ENCODE measurements around the gene MAPKAP1. TPM values are rescaled to one million over a fixed set of nuclear protein-coding genes. Genes with fewer than 3 reads are reported as not detected.

The MAPKAP1 gene
- total RNA-seq, 4 donors from 2014 or later, result 54.1 to 195 (median 61.9) TPM

- intact Hi-C loops (cut with DNase I; ENCODE audit: low total_unique reads), result no loop called here
- Histone ChIP-seq H3K27ac (no peak overlapping the region), H3K4me1 (no peaks in the 10 kb centered on the region), H3K27me3 (no peaks in the 10 kb centered on the region), H3K4me3 (no peak overlapping the region), H3K9me3 (no peaks in the 10 kb centered on the region), H3K36me3 (no peaks in the 10 kb centered on the region)
- TF ChIP-seq CTCF (IDR thresholded peaks at IDR 0.05), result no peak
- TF ChIP-seq POLR2A (IDR thresholded peaks at IDR 0.05), result no peak
- DNase-seq, result no peak
Measured at GRCh38 chr9:125593581-125594222, 113.3 kb downstream of the MAPKAP1 start.

GRCh38 chr9:125591888-125592287 is 115.1 kb downstream of the MAPKAP1 start:
- no peaks in the 10 kb centered on the region for H3K36me3 ChIP-seq
- no peak overlapping the region for H3K27ac ChIP-seq
- no peaks in the 10 kb centered on the region for H3K4me1 ChIP-seq
- no peaks in the 10 kb centered on the region for H3K9me3 ChIP-seq
- intact Hi-C loops (cut with DNase I; ENCODE audit: low total_unique reads), result no loop called here
- H3K27me3 ChIP-seq, result no peaks in the 10 kb centered on the region
- H3K4me3 ChIP-seq, result no peak overlapping the region
- DNase-seq, result no peak
- TF ChIP-seq CTCF (IDR thresholded peaks at IDR 0.05) (no peak), POLR2A (IDR thresholded peaks at IDR 0.05) (no peak)

- no peak for DNase-seq
- Histone ChIP-seq H3K36me3 (no peaks in the 10 kb centered on the region), H3K4me1 (peaks cover 0 to 1% of the 10 kb centered on the region in 2 donors), H3K4me3 (no peak overlapping the region), H3K27me3 (no peaks in the 10 kb centered on the region), H3K9me3 (no peaks in the 10 kb centered on the region), H3K27ac (no peak overlapping the region)
- TF ChIP-seq POLR2A (IDR thresholded peaks at IDR 0.05) (no peak), CTCF (IDR thresholded peaks at IDR 0.05) (no peak)
- intact Hi-C loops (cut with DNase I; ENCODE audit: low total_unique reads), result no loop called here
Measured at GRCh38 chr9:125591245-125591644, 115.8 kb downstream of the MAPKAP1 start.

- intact Hi-C loops (cut with DNase I; ENCODE audit: low total_unique reads), result no loop called here
- H3K4me3 ChIP-seq, result no peak overlapping the region
- no peaks in the 10 kb centered on the region for H3K27me3 ChIP-seq
- peaks cover 0 to 3% of the 10 kb centered on the region in 2 donors for H3K4me1 ChIP-seq
- no peaks in the 10 kb centered on the region for H3K9me3 ChIP-seq
- H3K36me3 ChIP-seq, result no peaks in the 10 kb centered on the region
- TF ChIP-seq CTCF (IDR thresholded peaks at IDR 0.05), result no peak
- no peak for TF ChIP-seq POLR2A (IDR thresholded peaks at IDR 0.05)
- no peak overlapping the region for H3K27ac ChIP-seq
- DNase-seq, result no peak
Measured at GRCh38 chr9:125589287-125589686, 117.7 kb downstream of the MAPKAP1 start.

- H3K4me3 ChIP-seq, result no peak overlapping the region
- DNase-seq, result no peak
- H3K9me3 ChIP-seq, result no peaks in the 10 kb centered on the region
- intact Hi-C loops (cut with DNase I; ENCODE audit: low total_unique reads), result no loop called here
- H3K27ac ChIP-seq, result no peak overlapping the region
- H3K36me3 ChIP-seq, result no peaks in the 10 kb centered on the region
- TF ChIP-seq CTCF (IDR thresholded peaks at IDR 0.05) (no peak), POLR2A (IDR thresholded peaks at IDR 0.05) (no peak)
- no peaks in the 10 kb centered on the region for H3K27me3 ChIP-seq
- peaks cover 0 to 3% of the 10 kb centered on the region in 2 donors for H3K4me1 ChIP-seq
Measured at GRCh38 chr9:125587819-125588460, 119.1 kb downstream of the MAPKAP1 start.
